Neural progenitor cell (in vitro differentiated cells): Measurements from ENCODE around the gene POGZ.

Experiments
- EZH2 ChIP-seq: fragments of 200-600 bp; sonication (generic); IDR thresholded peaks from 2 replicates; pipeline ENCODE4 v1.6.1; 2017; ENCODE audit warnings: antibody characterized with exemption, mild to moderate bottlenecking, moderate library complexity
- EZH2phosphoT487 ChIP-seq: fragments of 200-600 bp; sonication (generic); IDR thresholded peaks from 2 replicates; pipeline ENCODE4 v1.6.1; 2017; ENCODE audit warnings: antibody characterized with exemption
- TF ChIP-seq, protein P1 (sequence below): fragments of 200-600 bp; sonication (generic); IDR thresholded peaks from 2 replicates; pipeline ENCODE4 v1.5.1; 2017; ENCODE audit warnings: antibody characterized with exemption, mild to moderate bottlenecking

DNA sequence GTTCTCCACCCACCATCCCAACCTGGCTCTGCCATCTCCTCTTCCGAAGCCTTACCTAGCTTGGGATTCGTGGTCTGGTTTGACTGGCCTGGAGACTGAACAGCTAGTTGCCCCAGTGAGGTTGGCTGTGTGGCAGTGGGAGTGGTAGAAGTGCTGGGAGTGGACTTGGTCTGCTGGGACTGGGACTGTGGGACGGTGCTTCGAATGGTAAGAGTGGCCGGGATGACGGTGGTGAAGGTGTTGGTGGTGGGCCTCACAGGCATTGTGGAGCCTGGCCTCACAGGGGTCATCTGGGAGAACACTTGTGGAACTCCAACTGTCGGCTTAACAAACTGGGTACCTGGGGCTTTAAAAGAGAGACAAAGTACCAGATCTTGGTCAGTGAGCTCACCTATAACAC lies 31.2 kb downstream of the POGZ start:
- TF ChIP-seq, protein P1, sequence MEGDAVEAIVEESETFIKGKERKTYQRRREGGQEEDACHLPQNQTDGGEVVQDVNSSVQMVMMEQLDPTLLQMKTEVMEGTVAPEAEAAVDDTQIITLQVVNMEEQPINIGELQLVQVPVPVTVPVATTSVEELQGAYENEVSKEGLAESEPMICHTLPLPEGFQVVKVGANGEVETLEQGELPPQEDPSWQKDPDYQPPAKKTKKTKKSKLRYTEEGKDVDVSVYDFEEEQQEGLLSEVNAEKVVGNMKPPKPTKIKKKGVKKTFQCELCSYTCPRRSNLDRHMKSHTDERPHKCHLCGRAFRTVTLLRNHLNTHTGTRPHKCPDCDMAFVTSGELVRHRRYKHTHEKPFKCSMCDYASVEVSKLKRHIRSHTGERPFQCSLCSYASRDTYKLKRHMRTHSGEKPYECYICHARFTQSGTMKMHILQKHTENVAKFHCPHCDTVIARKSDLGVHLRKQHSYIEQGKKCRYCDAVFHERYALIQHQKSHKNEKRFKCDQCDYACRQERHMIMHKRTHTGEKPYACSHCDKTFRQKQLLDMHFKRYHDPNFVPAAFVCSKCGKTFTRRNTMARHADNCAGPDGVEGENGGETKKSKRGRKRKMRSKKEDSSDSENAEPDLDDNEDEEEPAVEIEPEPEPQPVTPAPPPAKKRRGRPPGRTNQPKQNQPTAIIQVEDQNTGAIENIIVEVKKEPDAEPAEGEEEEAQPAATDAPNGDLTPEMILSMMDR: no peak
- no peak for TF ChIP-seq EZH2
- no peak for TF ChIP-seq EZH2phosphoT487
